OCI-LY7 (cell line): ENCODE data around the gene AAR2. TPM values are rescaled to one million over a fixed set of nuclear protein-coding genes. Genes with fewer than 3 reads are reported as not detected.

Experiments
- BruUV-seq: library from RNA; stranded (reverse); fragments of 400-500 nt; replicated peaks from 2 replicates; lab custom pipeline; 2021; lab: Mats Ljungman, UMichigan
- CTCF ChIA-PET: fragments of 300-600 bp; sonication (Branson Sonifier 250); formaldehyde crosslinking; loops from one replicate; lab custom pipeline; 2022; ENCODE audit warnings: antibody characterized with exemption; ENCODE audit not compliant: unreplicated experiment; lab: Charles Lee
- POLR2A ChIA-PET: fragments of 300-600 bp; sonication (Branson Sonifier 250); formaldehyde crosslinking; loops from one replicate; lab custom pipeline; 2022; ENCODE audit warnings: antibody characterized with exemption; lab: Charles Lee
- DNase-seq: peaks from one replicate; pipeline ENCODE4 v3.0.0-alpha.2; 2015; ENCODE audit warnings: low spot score
- H2AFZ ChIP-seq: fragments of 200-600 bp; sonication (generic), shearing (Covaris generic); 2 replicates; pipeline ENCODE4 v1.6.1; 2014; ENCODE audit warnings: mild to moderate bottlenecking, antibody characterized with exemption, low read length, moderate library complexity
- H3K27ac ChIP-seq: fragments of 200-600 bp; sonication (generic); 2 replicates; pipeline ENCODE4 v1.5.1; 2014; ENCODE audit warnings: mixed run types, low read depth, mild to moderate bottlenecking, moderate library complexity, low read length, inconsistent platforms; ENCODE audit not compliant: poor library complexity, severe bottlenecking
- H3K36me3 ChIP-seq: fragments of 200-600 bp; sonication (generic); 2 replicates; pipeline ENCODE4 v1.6.1; 2014; ENCODE audit warnings: mild to moderate bottlenecking, antibody characterized with exemption, low read length, moderate library complexity, mixed read lengths; ENCODE audit not compliant: insufficient read depth
- H3K4me1 ChIP-seq: fragments of 200-600 bp; sonication (generic); 2 replicates; pipeline ENCODE4 v1.5.1; 2014; ENCODE audit warnings: mild to moderate bottlenecking, low read length; ENCODE audit not compliant: insufficient read depth, poor library complexity, severe bottlenecking
- H3K4me2 ChIP-seq: fragments of 200-600 bp; sonication (generic); 2 replicates; pipeline ENCODE4 v1.6.1; 2014; ENCODE audit warnings: mild to moderate bottlenecking, low read length
- H3K4me3 ChIP-seq: fragments of 200-600 bp; sonication (generic); 2 replicates; pipeline ENCODE4 v1.5.1; 2014; ENCODE audit warnings: mild to moderate bottlenecking, low read depth, low read length; ENCODE audit not compliant: poor library complexity, severe bottlenecking
- H3K79me2 ChIP-seq: fragments of 200-600 bp; sonication (generic); 2 replicates; pipeline ENCODE4 v1.6.1; 2016; ENCODE audit warnings: low read depth, mild to moderate bottlenecking, low read length, moderate library complexity, mixed read lengths; ENCODE audit not compliant: insufficient read depth
- H3K9me2 ChIP-seq: fragments of 200-600 bp; sonication (generic); 2 replicates; pipeline ENCODE4 v1.6.1; 2016; ENCODE audit warnings: mild to moderate bottlenecking, low read length, mixed read lengths; ENCODE audit not compliant: insufficient read depth
- H3K9me3 ChIP-seq: fragments of 200-600 bp; sonication (generic); 2 replicates; pipeline ENCODE4 v1.6.1; 2014; ENCODE audit warnings: mild to moderate bottlenecking, mixed run types, low read length, mixed read lengths
- H4K20me1 ChIP-seq: fragments of 200-600 bp; sonication (generic); 2 replicates; pipeline ENCODE4 v1.6.1; 2014; ENCODE audit warnings: mild to moderate bottlenecking, antibody characterized with exemption, low read length, moderate library complexity, mixed read lengths; ENCODE audit not compliant: insufficient read depth
- CTCF ChIP-seq: fragments of 200-600 bp; sonication (generic); conservative IDR thresholded peaks from 2 replicates; pipeline ENCODE4 v1.5.1; 2014; ENCODE audit warnings: mild to moderate bottlenecking, antibody characterized with exemption, low read length, moderate library complexity, mixed read lengths
- EZH2phosphoT487 ChIP-seq: fragments of 200-600 bp; sonication (generic); IDR thresholded peaks from 2 replicates; pipeline ENCODE4 v1.6.1; 2018; ENCODE audit warnings: low read depth, borderline replicate concordance, mild to moderate bottlenecking, mixed run types, antibody characterized with exemption, low read length, moderate library complexity, mixed read lengths
- intact Hi-C: fragments of 100-400 bp; cut with micrococcal nuclease; formaldehyde crosslinking; loops from one replicate; pipeline ENCODE4 v1.10.0; 2022; ENCODE audit not compliant: unreplicated experiment
- total RNA-seq, 2 experiments: library from RNA; depleted of rRNA in 1 of 2; stranded (reverse); fragments of >200 nt in 1 of 2; shearing (Covaris generic) in 1 of 2; gene quantifications; 2 replicates each; pipeline ENCODE4 v1.2.3, GENCODE V29; 2014 to 2022

Gene AAR2
- total RNA-seq, 2 experiments from 2014 or later, result 20.3 to 26.4 TPM

- no peak overlapping the region for H3K27ac ChIP-seq
- no peak overlapping the region for H3K4me3 ChIP-seq
- BruUV-seq, result no TSS peak
- ChIA-PET CTCF (no interaction called here), POLR2A (no interaction called here)
- H3K9me2 ChIP-seq, result no peaks in the 10 kb centered on the region
- no peaks in the 10 kb centered on the region for H4K20me1 ChIP-seq
- H2AFZ ChIP-seq, result no peak overlapping the region
- H3K79me2 ChIP-seq, result no peaks in the 10 kb centered on the region
- H3K9me3 ChIP-seq, result no peaks in the 10 kb centered on the region
- no peaks in the 10 kb centered on the region for H3K4me1 ChIP-seq
- no peaks in the 10 kb centered on the region for H3K36me3 ChIP-seq
- TF ChIP-seq CTCF (no peak), EZH2phosphoT487 (no peak)
- H3K4me2 ChIP-seq, result no peak overlapping the region
- intact Hi-C loops, result no loop called here
- no peak for DNase-seq
Observed at GRCh38 chr20:36269507-36269906, 33.2 kb downstream of the AAR2 start.

- BruUV-seq, result no TSS peak
- Histone ChIP-seq H3K4me1 (no peaks in the 10 kb centered on the region), H4K20me1 (no peaks in the 10 kb centered on the region), H3K79me2 (no peaks in the 10 kb centered on the region), H3K9me3 (no peaks in the 10 kb centered on the region), H3K4me2 (no peak overlapping the region), H2AFZ (0 out of 2 replicates have a peak overlapping the region, but pooled peaks have one; percentile 22), H3K9me2 (no peaks in the 10 kb centered on the region), H3K27ac (no peak overlapping the region), H3K4me3 (no peak overlapping the region), H3K36me3 (no peaks in the 10 kb centered on the region)
- CTCF ChIA-PET, result no interaction called here
- intact Hi-C loops, result no loop called here
- POLR2A ChIA-PET, result interaction anchor here (0.7 kb wide), 2 partner anchors 17 to 104 kb away, joined by 4 to 5 read pairs; no protein-coding TSS in a partner anchor
- DNase-seq, result no peak
- TF ChIP-seq CTCF (no peak), EZH2phosphoT487 (no peak)
Observed at GRCh38 chr20:36270744-36271638, 34.7 kb downstream of the AAR2 start.
